ENCODE results near the gene MT1M. TPM values are rescaled to one million over a fixed set of nuclear protein-coding genes. Genes with fewer than 3 reads are reported as not detected.

MT1M gene
- total RNA-seq, 3 donors from 2014 or later: 0.48 TPM; not detected in 2

DNA sequence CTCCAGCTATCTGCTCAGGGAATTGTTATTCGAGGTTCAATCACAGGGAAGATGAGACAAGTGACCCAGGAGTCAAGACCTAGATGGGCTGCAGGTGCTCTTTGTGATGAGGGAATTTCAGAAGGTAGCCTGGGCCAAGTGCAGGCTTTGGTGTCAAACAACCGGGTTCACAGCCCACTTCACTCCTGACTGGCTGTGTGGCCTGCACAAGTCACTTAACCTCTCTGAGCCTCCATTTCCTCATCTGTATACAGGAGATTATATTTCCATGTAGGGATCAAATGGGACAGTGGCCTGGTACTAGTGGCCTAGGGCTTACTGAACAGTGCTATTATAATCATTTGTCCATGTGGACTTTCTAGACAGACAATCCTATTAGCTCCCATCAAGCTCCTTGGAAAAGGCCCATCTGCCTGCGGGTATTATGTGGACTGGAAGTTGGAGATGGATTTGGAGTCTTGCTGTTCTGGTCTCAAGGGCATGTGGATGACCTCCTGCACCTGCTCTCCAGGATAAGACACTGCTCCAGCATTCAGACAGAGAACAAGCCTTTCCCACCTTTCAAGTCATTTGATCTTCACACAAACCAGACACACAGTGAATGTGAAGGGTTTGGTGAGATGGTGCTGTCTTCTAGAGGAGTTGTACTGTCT lies 46.7 kb downstream of the MT1M start:
- H3K27me3 Mint-ChIP-seq (ENCODE audit: low read depth): peaks cover 11% of the 10 kb centered on the region
- DNase-seq (no peak), ATAC-seq (no peak)
- H3K9me3 Mint-ChIP-seq: no peaks in the 10 kb centered on the region
- no peak overlapping the region for H3K4me3 Mint-ChIP-seq
- H3K4me1 Mint-ChIP-seq (ENCODE audit: low read depth): peaks cover 28% of the 10 kb centered on the region
- H3K36me3 Mint-ChIP-seq (ENCODE audit: insufficient read depth): peaks cover 5% of the 10 kb centered on the region

DNA sequence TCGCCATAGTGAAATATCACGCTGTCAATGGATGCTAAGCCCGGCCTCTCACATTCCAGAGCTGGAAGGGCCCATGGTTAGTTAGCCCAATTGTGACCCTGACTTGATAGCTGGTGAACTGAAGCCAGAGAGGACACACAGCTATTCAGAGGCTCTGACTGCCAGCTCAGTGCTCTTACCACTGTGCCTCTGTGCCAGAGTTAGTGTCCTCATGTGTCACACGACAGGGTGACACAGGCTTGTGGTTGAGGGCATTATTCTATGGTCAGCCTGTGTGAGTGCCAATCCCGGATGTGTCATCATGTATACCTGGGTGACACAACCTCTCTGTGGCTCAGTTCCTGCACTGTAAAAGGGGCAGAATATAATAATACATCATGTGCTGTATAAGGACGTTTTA lies 47.4 kb downstream of the MT1M start:
- Mint-ChIP-seq H3K36me3 (ENCODE audit: insufficient read depth) (peaks cover 5% of the 10 kb centered on the region), H3K9me3 (no peaks in the 10 kb centered on the region), H3K4me1 (ENCODE audit: low read depth) (peaks cover 31% of the 10 kb centered on the region), H3K4me3 (no peak overlapping the region), H3K27me3 (ENCODE audit: low read depth) (peaks cover 8% of the 10 kb centered on the region)
- peak in 1 of 2 donors; percentile 5 for ATAC-seq
- no peak for DNase-seq

DNA sequence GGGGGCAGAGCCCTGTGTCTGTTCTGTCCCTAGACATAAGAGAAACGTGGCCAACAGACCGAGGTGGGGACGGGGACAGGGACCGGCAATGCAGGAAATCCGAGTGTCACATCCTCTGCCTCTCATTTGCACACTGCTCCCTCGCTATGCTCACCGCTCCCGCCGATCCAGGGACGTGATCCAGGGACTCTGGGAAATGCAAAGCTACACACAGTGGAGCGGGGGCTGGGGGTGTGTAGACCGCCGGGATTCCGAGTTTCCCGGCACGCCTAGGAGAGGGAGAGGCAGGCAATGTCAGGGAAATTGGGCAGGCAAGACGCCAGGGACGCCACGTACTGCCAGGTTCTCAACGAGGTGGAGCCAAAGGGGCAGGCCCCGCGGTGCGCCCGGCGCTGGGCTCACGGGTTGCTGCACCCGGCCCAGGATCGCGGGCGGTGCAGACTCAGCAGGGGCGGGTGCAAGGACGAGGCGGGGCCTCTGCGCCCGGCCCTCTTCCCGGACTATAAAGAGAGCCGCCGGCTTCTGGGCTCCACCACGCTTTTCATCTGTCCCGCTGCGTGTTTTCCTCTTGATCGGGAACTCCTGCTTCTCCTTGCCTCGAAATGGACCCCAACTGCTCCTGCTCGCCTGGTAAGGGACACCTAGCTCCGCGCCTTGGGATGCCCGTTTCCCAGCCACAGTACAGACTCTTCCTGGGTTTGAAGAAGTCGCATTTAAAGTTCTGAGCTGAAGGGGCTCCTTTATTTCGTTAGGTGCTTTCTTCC lies 49.7 kb downstream of the MT1M start, which contains the start of gene MT1X:
Gene MT1X (plus strand): TSS at position 532 of the 764 bp plus-strand sequence. CDS start 71 bp downstream, at position 603.
- peak within 1 kb of the TSS; percentile 94 for H3K4me3 Mint-ChIP-seq
- H3K4me1 Mint-ChIP-seq (ENCODE audit: low read depth): peaks cover 22% of the 10 kb centered on the region
- no peaks in the 10 kb centered on the region for H3K9me3 Mint-ChIP-seq
- DNase-seq (peak; percentile 81), ATAC-seq (peak; percentile 98)
- H3K36me3 Mint-ChIP-seq (ENCODE audit: insufficient read depth): peaks cover 10% of the 10 kb centered on the region
- H3K27me3 Mint-ChIP-seq (ENCODE audit: low read depth): no peaks in the 10 kb centered on the region

DNA sequence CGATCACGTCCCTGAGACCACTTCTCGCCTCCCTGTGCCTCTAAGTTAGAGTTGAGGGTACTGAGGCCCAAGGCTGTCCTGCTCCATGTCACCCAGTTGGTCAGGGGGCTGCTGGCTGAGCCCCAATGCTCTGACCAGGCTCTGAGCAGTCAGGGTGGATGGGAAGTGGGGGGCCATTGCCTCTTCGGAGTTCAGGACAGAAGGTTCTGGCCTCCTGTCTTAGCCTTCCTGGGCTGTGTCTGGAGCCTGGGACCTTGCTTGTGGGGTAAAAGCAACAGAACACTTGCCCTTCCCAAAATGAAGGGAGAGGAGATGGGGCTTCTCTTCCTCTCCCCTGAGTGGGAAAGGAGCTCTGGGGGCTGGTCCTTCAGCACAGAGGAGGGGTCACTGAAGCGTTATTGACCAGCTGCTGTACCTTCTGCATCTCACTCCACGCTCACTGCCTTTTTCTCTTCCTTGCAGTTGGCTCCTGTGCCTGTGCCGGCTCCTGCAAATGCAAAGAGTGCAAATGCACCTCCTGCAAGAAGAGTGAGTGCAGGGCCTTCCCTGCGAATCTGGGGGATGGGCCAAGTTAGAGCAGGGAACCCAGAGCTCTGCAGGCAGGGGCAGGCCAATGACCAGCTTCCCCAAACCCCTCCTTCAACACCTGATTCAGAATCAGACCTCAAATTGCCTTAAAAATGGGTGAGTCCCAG lies 50.4 kb downstream of the MT1M start:
- H3K4me1 Mint-ChIP-seq (ENCODE audit: low read depth): peaks cover 22% of the 10 kb centered on the region
- H3K36me3 Mint-ChIP-seq (ENCODE audit: insufficient read depth): peaks cover 10% of the 10 kb centered on the region
- DNase-seq (no peak), ATAC-seq (peak; percentile 5 to 7)
- no peaks in the 10 kb centered on the region for H3K27me3 Mint-ChIP-seq (ENCODE audit: low read depth)
- peak overlapping the region; percentile 94 for H3K4me3 Mint-ChIP-seq
- no peaks in the 10 kb centered on the region for H3K9me3 Mint-ChIP-seq

Other genes with a start within 250 kb of the MT1M start
- gene AMFR, start 207.1 kb upstream of the MT1M start, total RNA-seq: 10 to 100 TPM; 36.3 to 44.6 (median 41.1) TPM
- 100 to 1,000 TPM; 234 to 247 (median 245) TPM for gene NUDT21, start 181.3 kb upstream of the MT1M start, total RNA-seq
- gene OGFOD1, start 181.1 kb upstream of the MT1M start, total RNA-seq: 100 to 1,000 TPM in 2 of 3 donors, 10 to 100 TPM in 1; 99.3 to 108 (median 101) TPM
- 1 to 10 TPM; 6.2 to 8.2 (median 8.0) TPM for gene BBS2, start 112.6 kb upstream of the MT1M start, total RNA-seq
- gene MT4, start 67.6 kb upstream of the MT1M start, total RNA-seq: not detected
- gene MT3, start 43.1 kb upstream of the MT1M start, total RNA-seq: under 1 TPM in 1 of 3 donors, not detected in 2; 0.35 TPM
- 100 to 1,000 TPM; 186 to 438 (median 301) TPM for gene MT2A, start 24.1 kb upstream of the MT1M start, total RNA-seq
- 100 to 1,000 TPM in 1 of 3 donors, 10 to 100 TPM in 2; 49.1 to 122 (median 71.4) TPM for gene MT1E, start 6.9 kb upstream of the MT1M start, total RNA-seq
- not detected for gene MT1A, start 6.0 kb downstream of the MT1M start, total RNA-seq
- not detected for gene MT1B, start 19.2 kb downstream of the MT1M start, total RNA-seq
- gene MT1F, start 25.3 kb downstream of the MT1M start, total RNA-seq: 10 to 100 TPM; 10.9 to 14.4 (median 12.4) TPM
- gene MT1G, start 35.4 kb downstream of the MT1M start, total RNA-seq: 10 to 100 TPM; 28.8 to 40.5 (median 35.9) TPM
- 1 to 10 TPM in 2 of 3 donors, under 1 TPM in 1; 0.71 to 7.0 (median 2.7) TPM for gene MT1H, start 37.2 kb downstream of the MT1M start, total RNA-seq
- gene MT1X, start 49.8 kb downstream of the MT1M start, total RNA-seq: 100 to 1,000 TPM; 118 to 192 (median 135) TPM
- gene NUP93, start 97.5 kb downstream of the MT1M start, total RNA-seq: 100 to 1,000 TPM; 178 to 195 (median 181) TPM
- not detected for gene SLC12A3, start 232.5 kb downstream of the MT1M start, total RNA-seq

All from activated T-cell treated with anti-CD3 and anti-CD28 coated beads, Interleukin-2, amount 50 U/mL, for 4 hours (primary cell).